Activated CD4-positive, alpha-beta T cell treated with anti-CD3 and anti-CD28 coated beads, Interleukin-2, Interleukin-4, amounts not matched to agents 100 ng/mL and 50 ng/mL, durations not matched to agents 16 hours and 8 hours (primary cell): ENCODE measurements around the gene WWC1.
"Not testable (repeated sequence)": the region's sequence is repeated elsewhere in the genome, so short reads cannot be mapped to it uniquely, and the experiment has no call there.

ENCODE experiments used
- DNase-seq: peaks from one replicate; pipeline ENCODE4 v3.0.0-alpha.2; 2020; ENCODE audit warnings: low spot score

Gene WWC1

DNA sequence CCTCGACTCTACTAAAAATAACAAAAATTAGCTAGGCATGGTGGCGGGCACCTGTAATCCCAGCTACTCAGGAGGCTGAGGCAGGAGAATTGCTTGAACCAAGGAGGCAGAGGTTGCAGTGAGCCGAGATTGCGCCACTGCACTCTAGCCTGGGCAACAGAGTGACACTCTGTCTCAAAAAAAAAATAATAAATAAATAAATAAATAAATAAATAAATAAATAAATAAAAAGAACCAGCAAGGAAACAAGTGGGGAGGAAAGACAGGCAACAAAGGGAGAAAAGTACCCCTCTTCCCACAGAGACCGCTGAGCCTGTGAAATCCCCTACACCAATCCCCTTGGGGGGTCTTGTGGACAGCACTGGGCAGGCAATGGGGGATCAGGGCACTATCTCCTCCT lies 4.6 kb upstream of the WWC1 start:
- DNase-seq = not testable (repeated sequence)

DNA sequence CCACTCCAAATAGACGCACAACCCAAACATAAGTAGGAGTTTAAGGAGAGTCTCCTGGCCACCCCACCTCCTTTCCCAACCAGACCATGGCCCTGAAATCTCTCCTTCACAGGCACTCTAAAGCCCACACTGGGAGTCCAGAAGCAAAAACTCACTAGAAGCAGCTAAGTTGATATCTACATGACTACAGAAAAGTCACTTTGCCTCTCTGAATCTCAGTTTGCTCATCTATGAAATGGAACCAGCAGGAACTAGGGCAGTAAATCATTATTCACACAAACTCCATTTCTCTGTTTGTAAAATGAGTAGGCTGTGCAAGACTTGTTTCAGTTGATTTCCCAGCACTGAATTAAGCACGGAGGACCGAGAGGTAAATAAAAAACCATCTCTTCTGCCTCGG lies 4.1 kb upstream of the WWC1 start:
- DNase-seq = no peak

DNA sequence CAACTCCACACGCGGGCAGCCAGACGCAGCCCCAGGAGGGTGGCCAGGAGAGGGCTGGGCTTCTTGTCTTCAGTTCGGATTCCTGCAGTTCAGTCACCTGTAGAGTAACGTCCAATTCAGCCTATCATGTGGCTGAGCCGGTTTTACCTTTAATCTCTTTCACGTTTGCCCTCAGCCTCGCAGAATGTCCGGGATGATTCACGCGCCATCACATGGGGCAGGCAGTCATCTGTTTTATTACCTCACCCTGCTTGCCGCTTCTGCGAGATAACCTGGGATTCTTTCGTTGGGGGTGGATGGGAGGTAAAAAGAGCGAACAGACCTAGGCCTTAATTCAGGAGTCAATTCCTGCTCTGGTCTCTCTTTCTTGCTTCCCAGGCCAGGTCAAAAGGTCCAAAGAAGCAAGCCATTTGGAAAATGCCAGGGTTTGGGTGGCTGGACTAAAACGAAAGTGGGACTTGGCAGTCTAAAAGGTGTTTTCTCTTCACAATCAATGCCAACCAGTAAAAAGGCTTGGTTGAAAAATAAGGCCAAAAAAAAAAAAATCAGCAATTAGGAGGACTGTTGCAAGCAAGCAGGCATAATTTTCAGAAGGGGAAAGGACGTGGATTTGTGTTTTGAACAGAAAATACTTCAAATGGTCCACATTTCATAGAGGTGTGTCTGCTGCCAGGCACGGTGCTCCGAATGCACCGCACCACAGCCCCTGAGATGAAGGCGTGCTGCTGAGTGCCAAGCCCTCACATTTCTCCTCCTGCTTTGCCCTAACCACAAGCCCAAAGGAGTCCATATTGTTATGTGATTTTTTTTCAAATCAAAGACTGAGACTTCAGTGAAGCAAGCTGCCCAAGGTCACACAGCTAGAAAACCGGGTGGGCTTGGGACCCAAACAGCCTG lies 2.8 kb upstream of the WWC1 start:
- DNase-seq = no peak

DNA sequence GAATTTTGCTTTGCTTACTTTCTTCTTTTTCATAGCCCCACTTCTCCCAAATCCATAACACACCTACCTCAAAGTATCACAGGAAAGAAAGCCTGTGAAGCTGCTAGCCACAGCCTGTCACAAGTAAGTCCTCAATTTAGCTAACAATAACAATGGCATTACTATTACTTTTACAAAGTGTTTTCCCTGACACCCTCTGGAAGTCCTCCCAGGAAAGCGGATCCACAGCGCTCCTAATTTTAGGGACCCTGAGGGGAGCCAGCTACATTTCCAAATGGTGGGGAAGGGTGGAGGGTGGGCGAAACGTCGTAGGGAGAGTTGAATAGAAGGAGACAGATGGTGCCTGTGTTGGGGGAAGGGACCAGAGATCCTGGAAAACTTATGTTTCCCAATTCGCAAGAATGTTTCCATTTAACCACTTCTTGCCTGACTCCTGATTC lies 523 bp upstream of the WWC1 start:
- no peak for DNase-seq

DNA sequence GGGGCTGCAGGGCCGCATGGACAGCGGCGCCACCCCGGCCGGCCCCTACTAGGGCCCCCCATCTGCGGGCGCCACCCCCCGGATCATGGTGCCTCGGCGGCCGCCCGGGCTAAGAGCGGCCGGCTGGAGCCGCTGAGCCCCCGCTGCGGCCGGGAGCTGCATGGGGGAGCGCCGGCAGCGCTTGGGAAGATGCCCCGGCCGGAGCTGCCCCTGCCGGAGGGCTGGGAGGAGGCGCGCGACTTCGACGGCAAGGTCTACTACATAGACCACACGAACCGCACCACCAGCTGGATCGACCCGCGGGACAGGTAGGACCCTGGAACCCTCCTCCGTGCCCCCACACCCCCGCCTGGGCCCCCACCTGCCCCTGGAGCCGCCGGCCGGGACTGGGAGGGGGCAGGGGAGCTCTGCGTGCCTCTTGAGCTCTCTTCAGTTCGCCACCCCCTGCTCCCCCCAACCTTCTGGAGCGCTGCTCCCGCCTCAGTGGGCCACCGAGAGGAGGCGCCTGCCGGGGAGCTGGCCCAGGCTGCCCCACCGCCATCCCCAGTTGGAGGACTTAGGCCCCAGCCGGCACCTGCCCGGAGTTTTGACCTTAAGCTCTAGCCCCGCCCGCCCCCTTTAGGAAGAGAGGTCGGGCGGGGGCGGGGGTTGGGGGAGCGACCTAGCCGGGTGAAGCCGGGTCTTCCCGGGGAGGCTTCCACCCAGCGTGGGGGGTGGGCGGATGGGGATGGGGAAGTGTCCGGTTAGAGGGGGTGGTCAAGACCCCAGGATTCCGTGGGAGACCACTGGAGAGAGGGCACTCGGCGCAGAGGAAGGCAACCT lies 730 bp downstream of the WWC1 start:
- no peak for DNase-seq

DNA sequence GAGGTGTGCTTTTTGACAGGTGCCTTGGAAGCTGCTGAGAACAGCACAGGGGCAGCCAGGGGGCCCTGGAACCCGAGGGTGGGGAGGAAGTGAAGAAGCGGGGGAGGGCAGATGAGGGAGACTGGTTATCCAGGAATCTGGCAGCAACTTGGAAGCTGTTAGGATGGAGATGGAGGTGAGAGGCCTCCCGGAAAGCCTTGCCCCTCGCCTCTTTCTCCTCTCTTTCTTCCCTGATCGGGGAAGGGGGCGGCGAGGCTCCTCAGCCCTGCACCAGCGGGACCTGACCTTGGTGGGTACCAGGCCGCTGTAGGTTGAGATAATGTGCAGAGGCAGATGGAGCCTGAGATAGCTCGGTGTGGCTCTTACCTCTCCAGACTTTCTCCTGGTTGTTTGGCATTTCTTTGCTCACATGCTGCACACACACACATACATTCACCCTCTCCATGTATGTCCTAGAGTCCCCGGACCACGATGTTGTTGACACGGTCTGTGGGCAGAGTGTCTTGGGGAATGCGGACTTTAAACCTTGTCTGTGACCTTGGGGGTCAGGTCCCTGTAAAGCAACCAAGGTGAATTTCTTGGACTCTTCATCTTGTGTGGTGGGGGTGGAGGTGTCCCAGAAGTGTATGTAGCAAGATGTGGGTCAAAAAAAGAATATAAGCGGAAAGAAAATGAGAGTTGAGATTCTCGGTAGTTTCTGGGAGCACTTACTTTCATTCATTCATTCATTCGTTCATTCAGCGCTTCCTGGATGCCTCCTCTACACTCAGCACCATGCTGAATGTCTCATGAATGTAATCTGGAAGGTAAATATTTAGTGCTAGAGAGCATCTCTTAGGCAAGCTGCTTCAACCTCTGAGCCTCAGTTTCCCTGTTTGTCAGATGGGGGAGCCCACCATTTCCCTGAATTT lies 1.6 kb downstream of the WWC1 start:
- DNase-seq = no peak

DNA sequence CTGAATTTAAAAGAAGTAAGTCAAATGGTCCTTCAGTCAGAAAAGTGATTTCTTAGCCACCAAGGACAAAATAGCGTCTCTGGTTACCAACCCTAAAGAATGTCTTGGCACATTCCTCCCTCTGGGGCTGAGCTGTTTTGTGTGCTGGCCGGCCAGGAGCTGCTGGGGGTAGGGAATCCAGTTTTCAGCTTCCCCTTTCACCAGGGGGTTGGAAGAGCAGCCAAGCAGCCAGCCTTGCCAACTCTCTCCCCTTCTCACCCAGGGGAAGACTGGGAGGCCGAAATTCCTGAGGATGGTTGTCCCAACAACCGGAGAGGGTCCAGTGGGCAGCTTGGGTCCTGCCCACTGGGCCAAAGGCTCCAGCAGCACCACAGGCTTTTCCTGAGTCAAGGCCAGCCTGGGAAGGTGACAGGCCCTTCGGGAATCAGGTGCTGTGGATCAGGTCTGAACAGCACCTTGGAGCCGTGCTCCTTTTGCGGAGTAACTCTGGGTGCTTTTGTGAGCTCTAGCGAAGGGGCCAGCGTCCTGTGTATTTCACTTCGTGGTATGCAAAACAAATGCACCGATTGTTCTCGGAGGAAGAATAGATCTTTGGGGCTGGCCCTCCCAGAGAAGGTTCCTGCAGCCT lies 4.2 kb downstream of the WWC1 start:
- DNase-seq = no peak

DNA sequence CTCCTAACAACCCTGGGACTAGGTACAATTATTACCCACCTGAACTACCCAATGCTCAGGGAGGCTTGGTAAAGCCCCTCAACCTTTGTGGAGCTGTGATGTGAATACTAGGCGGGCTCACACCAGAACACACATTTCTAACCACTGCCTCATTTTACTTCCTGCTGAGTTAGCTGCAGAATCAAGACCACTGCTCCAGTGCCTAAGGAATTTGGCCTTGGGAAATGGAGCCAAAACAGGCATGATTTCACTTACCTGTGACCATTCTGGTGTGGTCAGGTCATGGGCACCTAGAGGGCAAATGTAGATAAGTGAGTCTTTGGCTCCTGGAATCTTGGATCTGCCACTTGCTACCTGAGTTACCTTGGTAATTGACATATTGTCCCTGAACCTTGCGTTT lies 5.2 kb downstream of the WWC1 start:
- DNase-seq = no peak

DNA sequence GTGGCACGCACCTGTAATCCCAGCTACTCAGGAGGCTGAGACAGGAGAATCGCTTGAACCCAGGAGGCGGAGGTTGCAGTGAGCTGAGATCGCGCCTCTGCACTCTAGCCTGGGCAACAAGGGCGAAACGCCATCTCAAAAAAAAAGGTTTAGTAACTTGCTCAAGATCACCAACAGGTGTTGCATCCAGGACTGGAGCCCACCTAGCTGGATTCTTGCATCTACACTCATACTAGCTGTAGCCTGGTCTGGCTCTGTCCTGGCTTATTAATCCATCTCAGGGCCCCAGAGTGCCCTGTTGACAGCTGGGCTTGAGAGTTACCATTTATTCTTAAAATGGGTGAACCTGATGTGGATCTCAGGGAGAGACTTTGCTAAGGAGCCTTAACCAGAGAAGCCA lies 7.5 kb downstream of the WWC1 start:
- DNase-seq = no peak

DNA sequence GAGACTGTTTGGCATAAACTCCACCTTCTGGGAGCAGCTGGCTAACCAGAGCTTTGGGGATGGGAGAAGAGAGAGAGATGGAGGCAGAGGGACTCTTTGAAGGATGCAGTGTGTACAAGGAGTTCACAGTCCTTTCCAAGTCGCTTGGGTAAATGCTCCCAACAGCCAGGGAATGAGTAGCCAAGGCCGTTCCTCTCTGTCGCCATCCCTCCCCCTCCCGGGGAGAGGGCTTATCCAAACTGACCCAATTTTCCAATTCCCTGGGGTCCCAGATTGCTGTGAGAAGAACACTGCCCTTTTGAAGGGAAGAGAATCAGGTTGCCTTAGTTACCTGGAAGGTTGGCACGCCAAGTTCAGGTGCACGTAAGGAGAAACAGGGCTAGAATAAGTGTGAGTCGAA lies 7.9 kb downstream of the WWC1 start:
- DNase-seq = no peak

DNA sequence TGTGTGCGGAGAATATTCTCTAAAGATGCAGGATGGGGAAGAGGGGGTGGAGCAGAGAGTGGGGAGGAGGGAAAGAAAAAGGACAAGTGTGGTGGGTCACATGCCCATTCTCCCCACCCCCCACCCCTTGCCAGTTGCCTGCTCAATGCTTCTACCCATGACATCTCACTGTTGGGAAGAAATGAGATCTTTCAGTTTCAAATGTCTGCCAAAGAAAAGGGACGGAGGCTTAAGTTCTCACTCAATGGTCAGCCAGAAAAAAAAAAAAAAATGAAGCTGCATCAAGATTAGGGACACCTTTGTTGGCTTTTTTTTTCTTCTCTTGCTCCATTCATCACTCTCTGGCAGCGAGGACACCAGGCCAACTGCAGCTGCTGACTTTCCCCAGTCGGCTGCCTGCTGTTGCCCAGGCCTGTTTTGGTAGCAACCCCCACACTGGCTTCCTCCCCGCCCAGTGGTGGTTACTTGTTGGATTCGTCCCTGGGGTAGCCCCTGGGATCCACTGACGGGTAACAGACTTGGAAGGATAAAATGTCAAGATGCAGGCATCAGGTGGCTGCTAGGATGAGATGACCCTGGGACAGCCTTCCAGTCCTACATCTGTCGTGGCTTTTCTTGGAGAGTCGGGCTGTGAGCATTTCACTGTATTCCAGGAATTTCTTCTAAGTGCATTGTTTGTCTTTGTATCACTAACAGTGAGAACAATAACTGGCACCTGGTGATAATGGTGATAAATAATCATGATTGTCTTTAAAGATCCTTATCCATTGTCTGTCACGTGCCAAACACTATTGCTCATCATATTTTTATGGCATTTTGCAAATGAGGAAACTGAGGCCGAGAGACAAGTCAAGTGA lies 9.1 kb downstream of the WWC1 start:
- no peak for DNase-seq

DNA sequence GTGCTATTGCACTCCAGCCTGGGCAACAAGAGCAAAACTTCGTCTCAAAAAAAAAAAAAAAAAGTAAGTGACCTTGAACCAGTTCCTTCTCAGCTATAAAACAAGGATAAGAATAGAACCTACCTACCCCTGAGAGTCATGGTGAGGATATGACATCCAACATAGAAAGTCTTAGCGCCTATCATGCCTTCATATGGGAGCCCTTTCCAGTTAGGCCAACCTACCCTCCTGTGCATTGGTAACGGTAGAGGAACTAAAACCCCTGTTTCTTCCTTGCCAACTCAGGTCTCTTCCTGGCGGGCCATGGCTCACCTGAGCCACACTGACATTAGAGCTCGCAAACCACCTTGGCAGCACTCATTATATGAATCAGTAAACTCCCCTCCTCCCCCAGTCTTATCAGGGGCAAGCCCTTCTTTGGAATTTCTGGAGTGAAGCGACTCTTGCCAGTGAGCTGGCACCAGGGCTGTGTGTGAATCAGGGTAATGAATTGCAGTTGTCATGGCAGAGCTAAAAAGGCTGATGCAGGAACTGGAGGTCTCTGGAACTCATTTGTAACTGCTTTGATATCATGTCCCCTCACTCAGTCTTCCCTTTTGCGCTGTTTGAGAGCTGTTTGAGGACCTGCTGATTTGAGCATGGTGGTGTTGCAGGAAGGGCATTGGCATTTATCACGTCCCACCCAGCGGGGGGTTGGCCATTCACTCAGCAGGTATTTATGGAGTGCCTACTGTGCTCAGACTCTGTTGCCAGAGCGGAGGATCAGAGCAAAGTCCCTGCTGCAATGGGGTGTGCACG lies 10.3 kb downstream of the WWC1 start:
- DNase-seq = no peak

DNA sequence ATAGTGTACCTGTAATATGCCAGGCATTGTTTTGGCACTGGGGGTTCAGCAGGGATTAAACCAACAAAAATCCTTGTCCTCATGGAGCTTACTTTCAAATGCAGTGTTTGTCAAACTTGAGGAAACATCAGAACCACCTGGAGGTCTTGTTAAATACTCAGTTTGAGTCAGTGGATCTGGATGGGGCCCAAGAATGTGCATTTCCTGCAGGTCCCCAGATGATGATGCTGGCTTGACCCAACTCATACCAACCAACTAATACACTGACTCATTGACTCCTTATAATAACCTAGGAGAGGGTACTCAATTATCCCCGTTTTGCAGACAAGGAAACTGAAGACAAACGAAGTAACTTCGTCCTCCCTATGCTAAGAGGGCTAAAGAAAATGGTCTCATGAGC lies 11.3 kb downstream of the WWC1 start:
- no peak for DNase-seq

DNA sequence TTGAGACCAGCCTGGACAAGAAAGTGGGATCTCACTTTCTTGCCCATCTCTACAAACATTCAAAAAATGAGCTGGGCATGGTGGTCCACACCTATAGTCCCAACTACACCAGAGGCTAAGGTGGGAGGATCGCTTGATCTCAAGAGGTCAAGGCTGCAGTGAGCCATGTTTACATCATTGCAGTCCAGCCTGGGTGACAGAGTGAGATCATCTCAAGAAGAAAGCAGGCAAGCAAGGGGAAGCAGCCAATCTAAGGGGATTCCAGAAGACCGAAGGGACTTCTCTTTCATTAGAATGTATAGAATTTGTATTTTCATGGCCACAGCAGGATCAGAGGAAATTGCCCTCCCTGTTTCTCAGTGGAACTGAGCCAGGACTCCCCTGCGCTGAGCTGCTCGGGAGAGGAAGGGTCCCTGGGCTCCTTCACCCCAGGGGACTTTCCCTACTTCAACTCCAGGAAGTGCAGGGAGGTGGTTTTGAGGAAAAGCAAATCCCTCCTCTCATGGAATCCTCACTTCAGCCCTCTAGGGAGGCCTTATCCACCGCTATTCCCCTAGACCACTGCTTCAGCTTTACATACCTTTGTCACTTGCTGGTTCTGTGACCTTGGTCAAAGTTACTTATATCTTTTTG lies 12.1 kb downstream of the WWC1 start:
- no peak for DNase-seq

DNA sequence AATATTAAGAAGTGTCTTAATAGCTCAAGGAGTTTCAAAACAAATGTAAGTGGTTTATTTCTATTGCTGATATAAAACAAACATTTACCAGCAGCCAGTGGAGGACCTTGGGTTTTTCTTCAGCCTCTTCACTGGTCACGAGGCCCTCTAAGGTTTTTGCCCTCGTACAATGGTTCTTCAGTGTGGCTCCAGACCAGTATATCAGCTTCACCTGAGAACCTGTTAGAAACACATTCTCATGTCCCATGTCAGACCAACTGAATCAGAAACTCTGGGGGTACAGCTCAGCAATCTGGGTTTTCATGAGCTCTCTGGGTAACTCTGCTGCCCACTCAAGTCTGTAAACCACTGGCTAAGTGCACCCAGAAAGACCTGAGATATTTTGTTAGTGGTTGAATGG lies 12.9 kb downstream of the WWC1 start:
- DNase-seq = no peak

DNA sequence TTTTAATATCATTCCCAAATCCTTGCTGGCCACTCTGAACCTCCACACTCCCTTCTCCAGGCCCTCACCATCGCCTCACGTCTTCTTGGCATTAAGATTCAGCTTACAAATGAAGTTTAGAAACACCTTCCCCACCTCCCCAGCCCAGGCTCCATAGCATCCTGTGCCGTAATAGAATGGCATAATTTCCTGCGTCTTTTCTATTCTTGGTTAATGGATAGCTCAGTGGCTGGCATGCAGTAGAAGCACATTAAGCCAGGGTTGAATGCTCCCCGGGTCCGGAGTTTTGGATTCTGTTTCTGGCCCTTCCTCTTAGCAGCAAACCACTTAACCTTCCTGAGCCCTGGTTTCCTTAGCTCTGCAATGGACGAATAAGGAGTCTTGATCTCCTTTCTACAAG lies 13.8 kb downstream of the WWC1 start:
- DNase-seq = no peak

DNA sequence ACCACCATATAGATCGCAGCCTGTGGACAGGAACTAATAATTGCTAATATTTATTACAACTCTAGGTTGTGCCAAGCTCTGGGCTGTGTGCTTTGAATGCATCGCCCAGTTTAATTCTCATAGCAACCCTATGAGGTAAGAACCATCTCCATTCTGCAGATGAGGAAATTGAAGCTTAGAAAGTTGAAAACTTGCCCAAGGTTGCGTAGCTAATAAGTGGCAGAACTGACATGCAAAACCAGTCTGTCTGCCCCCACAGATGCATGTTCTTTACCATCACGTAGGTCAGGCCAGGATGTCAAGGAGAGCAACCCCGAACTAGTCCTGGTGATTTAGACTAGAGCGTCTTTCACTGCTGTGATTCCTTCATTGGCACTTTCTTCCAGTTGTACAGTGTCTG lies 15.6 kb downstream of the WWC1 start:
- no peak for DNase-seq

DNA sequence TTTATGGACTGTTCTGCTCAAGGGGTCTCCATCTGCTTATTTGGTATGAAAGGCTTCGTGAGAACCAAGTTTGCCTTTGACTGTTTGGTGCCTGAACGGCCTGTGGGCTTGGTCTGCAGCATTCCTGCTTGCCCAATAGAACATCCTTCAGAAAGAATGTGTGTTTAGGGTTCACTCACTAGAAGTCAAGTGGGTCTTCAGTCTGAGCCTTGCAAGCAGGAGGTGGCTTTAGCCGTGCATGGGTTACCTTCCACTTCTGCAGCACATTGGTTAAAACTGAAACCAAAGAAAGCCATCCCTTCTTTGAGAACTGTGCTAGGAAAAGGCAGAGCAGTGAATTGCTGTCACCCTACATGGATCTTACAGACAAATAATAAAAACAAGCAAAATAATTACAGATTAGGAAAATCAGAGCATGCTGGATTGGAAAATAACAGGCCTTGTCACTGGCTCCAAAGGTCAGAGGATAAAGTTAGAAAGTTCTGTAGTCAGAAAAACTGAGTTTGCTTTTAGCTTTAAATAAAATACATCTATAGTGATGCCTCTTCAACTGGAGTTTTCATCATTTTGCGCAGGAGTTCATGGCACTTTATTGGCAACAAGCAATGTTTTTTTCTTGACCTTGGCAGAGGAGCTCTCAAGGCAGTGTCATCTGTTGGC lies 16.6 kb downstream of the WWC1 start:
- DNase-seq = no peak
